D721Med (cell line): Measurements from ENCODE around the gene C16orf54.
"Not testable (repeated sequence)": the region's sequence is repeated elsewhere in the genome, so short reads cannot be mapped to it uniquely, and the experiment has no call there.

ENCODE experiments used
- DNase-seq: peaks from one replicate; pipeline ENCODE4 v3.0.0; 2011; ENCODE audit warnings: low spot score; ENCODE audit not compliant: insufficient read length
- FAIRE-seq: peaks from 2 replicates; lab custom pipeline; 2011; peaks lifted over from hg19 to GRCh38; lab: Jason Lieb, UNC
- TF ChIP-seq, protein P1 (sequence below): IDR thresholded peaks from 2 replicates; pipeline ENCODE4 v1.5.1; 2012; ENCODE audit warnings: mild to moderate bottlenecking, control low read depth; ENCODE audit not compliant: insufficient read depth; ENCODE audit errors: missing control alignments

Gene C16orf54

DNA sequence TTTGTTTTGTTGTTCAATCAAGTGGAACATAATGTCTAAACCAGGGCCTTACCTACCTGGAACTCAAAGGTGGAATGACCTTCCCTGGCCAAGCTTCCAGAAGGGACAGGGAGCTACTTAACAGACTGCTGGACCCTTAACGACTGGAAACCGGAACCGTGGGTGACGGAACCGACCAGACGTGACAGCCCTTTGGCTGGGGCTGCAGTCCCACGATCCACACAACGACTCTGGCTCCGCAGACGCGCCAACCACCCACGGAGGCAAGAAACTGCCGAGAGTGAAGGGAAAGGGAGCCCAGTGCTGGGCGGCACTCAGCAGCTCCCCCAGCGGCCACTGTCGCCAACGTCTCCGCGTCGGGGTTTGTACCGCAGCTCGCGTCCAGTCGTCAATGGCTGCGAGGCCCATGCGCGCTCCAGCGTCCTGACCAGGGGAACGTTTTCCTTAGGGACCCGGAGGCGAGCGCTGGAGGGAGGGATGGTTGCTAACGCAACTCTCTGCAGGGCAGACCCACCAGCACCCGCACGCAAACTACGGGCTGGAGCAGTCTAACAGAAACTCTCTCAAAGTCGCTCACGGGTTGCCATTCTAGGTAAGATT is 39.2 kb upstream of the C16orf54 start:
- DNase-seq (no peak), FAIRE-seq (no peak)
- TF ChIP-seq, protein P1, sequence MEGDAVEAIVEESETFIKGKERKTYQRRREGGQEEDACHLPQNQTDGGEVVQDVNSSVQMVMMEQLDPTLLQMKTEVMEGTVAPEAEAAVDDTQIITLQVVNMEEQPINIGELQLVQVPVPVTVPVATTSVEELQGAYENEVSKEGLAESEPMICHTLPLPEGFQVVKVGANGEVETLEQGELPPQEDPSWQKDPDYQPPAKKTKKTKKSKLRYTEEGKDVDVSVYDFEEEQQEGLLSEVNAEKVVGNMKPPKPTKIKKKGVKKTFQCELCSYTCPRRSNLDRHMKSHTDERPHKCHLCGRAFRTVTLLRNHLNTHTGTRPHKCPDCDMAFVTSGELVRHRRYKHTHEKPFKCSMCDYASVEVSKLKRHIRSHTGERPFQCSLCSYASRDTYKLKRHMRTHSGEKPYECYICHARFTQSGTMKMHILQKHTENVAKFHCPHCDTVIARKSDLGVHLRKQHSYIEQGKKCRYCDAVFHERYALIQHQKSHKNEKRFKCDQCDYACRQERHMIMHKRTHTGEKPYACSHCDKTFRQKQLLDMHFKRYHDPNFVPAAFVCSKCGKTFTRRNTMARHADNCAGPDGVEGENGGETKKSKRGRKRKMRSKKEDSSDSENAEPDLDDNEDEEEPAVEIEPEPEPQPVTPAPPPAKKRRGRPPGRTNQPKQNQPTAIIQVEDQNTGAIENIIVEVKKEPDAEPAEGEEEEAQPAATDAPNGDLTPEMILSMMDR, result no peak

GRCh38 chr16:29784157-29784556 is 38.4 kb upstream of the C16orf54 start:
- FAIRE-seq, result no peak
- DNase-seq, result no peak
- TF ChIP-seq, protein P1, result no peak

DNA sequence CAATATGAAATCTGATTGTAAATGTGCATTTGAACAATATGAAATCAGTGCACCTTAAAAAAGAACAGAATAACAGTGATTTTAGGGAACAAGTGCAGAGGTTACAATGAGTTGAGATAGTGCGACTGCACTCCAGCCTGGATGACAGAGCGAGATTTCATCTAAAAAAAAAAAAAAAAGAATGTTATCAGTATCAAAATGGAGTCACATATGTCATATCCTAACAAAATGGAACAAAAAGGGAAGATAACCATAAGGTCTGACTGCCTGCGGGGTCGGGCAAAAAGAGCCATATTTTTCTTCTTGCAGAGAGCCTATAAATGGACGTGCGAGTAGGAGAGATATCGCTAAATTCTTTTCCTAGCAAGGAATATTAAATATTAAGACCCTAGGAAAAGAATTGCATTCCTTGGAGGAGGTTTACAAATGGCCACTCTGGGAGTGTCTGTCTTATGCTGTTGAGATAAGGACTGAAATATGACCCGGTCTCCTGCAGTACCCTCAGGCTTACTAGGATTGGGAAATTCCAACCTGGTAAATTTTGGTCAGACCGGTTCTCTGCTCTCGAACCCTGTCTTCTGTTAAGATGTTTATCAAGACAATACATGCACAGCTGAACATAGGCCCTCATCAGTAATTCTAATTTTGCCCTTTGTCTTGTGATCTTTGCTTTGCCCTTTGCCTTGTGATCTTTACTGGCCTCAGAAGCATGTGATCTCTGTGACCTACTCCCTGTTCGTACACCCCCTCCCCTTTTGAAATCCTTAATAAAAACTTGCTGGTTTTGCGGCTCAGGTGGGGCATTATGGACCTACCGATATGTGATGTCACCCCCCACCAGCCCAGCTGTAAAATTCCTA is 37.5 kb upstream of the C16orf54 start:
- DNase-seq, FAIRE-seq: not testable (repeated sequence)

GRCh38 chr16:29779474-29779873 is 33.7 kb upstream of the C16orf54 start:
- TF ChIP-seq, protein P1, result no peak
- no peak for DNase-seq
- no peak for FAIRE-seq

DNA sequence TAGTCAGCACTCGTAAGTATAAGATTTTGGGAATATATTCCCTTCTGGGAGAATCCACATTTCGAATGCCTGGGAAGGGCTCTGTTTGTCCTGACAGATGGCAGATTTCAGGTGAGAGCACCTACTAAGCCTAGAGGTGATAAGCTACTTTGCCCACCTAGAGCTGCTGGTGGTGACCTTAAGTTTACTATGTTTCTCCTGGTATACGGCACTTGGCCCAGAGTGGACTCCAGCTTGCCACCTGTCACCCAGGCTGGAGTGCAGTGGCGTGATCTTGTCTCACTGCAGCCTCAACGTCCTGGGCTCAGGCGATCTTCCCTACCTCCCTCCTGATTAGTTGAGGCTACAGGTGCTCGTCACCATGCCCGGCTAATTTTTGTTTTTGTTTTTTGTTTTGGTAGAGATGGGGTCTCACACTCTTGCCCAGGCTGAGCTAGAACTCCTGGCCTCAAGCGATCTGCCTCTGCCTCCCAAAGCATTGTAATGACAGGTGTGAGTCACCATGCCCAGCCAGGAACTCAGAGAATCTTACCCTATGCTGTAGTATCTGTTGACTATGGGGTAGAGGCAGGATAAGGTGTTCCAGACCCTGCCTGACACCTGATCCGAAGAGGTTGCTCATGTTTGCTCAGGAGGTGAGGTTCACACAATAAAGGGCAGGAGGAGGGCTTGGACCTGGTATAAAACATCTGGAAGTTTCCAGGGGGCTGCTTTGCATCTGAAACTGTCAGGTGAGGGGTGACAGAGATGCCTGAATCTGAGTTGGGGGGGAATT is 32.0 kb upstream of the C16orf54 start, which contains the start of gene ZG16:
ZG16 (plus strand) TSS at position 681 of the 775 bp plus-strand sequence. CDS start 1,011 bp downstream, outside the sequence.
- TF ChIP-seq, protein P1, result no peak

DNA sequence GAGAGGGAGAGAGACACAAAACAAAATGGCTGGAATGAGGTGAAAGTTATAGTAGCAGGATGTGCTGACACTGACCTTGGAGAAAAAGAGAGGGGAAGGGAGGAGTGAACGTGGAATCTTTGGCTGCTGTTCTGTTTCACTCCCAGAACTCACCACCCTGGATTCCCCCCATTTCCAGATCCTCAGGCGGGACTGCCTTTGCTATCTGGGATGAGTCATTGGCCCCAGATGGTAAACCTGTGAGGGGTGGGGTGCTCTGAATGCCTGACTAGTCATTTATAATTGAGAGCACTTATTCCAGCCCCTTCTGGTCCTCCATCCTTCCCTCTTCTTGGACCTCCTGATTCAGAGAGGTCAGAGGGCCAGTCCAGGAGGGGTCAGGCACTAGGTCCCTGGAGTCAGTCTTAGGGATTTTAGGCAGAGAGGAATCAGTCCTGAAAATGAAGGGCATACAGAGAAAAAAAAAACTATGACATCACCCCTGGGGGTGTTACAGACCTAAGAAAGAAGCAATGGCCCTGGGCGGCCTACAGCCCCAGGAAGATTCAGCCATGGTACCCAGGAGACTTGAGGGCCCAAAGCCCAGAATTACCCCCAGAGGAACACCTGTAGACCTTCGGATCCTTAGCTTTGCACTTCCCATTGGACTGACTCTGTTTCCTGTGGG is 30.1 kb upstream of the C16orf54 start:
- no peak for FAIRE-seq

More for the DNA sequence above, 32.0 kb upstream of the C16orf54 start, which contains the start of gene ZG16:
- FAIRE-seq, result no peak
- DNase-seq, result no peak

More for the DNA sequence above, 30.1 kb upstream of the C16orf54 start:
- no peak for DNase-seq
- TF ChIP-seq, protein P1, result no peak
